ENCODE measurements around the gene ZNF605.

- TF ChIP-seq SAP30 (IDR thresholded peaks at IDR 0.05; ENCODE audit: insufficient read depth, insufficient replicate concordance, low read length) (no peak), ZNF274 (IDR thresholded peaks at IDR 0.05; ENCODE audit: borderline replicate concordance, extremely low read depth, low read length) (no peak), EZH2 (IDR thresholded peaks at IDR 0.05; ENCODE audit: low read depth, low read length, severe bottlenecking) (no peak), TAF1 (IDR thresholded peaks at IDR 0.05; ENCODE audit: low read depth, low read length) (no peak), SRF (IDR thresholded peaks at IDR 0.05; ENCODE audit: low read depth, low read length) (no peak), MAFK (IDR thresholded peaks at IDR 0.05; ENCODE audit: low read depth, low read length) (no peak), GABPA (IDR thresholded peaks at IDR 0.05; ENCODE audit: borderline replicate concordance, insufficient read depth, low read length) (no peak), USF2 (IDR thresholded peaks at IDR 0.05; ENCODE audit: low read length) (no peak), ATF3 (IDR thresholded peaks at IDR 0.05; ENCODE audit: insufficient read depth, low read depth, low read length) (no peak)
- TF ChIP-seq, protein P1, sequence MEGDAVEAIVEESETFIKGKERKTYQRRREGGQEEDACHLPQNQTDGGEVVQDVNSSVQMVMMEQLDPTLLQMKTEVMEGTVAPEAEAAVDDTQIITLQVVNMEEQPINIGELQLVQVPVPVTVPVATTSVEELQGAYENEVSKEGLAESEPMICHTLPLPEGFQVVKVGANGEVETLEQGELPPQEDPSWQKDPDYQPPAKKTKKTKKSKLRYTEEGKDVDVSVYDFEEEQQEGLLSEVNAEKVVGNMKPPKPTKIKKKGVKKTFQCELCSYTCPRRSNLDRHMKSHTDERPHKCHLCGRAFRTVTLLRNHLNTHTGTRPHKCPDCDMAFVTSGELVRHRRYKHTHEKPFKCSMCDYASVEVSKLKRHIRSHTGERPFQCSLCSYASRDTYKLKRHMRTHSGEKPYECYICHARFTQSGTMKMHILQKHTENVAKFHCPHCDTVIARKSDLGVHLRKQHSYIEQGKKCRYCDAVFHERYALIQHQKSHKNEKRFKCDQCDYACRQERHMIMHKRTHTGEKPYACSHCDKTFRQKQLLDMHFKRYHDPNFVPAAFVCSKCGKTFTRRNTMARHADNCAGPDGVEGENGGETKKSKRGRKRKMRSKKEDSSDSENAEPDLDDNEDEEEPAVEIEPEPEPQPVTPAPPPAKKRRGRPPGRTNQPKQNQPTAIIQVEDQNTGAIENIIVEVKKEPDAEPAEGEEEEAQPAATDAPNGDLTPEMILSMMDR (IDR thresholded peaks at IDR 0.05; ENCODE audit: control extremely low read depth in 1 of 3, insufficient read depth in 1 of 3, low read depth in 1 of 3, low read length in 3 of 3) = no peak
Measured at GRCh38 chr12:132946246-132946820, 9.8 kb downstream of the ZNF605 start.
